ENCODE results near the gene SPAG7.

Gene SPAG7

DNA sequence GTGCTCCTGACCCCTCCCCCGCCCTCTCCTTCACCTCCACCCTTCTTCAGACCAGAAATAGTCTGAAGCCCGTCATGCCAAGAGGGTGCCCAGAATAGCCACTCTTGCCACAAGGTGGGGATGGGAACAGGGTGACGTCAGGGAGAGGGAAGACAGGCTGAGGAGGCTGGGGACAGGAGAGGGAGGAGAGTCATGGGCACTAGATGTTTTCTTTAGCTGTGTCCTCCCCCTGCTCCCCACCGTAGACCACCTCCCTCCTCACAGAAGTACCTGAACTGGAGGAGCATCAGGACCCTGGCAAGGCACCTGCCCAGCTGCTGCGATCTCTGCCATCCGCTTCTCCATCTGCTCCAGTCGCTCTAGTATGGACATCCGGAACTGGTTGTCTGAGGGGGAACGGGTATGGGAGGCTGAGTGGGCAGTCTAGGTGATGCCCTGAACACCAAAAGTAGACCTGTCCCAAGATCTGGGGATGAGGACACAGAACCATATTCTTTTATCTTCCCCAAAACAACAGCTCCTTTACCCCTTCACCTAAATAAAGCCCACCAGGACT lies 6.6 kb upstream of the SPAG7 start:
- no peak for DNase-seq (ENCODE audit: low read depth in 2 of 2)

DNA sequence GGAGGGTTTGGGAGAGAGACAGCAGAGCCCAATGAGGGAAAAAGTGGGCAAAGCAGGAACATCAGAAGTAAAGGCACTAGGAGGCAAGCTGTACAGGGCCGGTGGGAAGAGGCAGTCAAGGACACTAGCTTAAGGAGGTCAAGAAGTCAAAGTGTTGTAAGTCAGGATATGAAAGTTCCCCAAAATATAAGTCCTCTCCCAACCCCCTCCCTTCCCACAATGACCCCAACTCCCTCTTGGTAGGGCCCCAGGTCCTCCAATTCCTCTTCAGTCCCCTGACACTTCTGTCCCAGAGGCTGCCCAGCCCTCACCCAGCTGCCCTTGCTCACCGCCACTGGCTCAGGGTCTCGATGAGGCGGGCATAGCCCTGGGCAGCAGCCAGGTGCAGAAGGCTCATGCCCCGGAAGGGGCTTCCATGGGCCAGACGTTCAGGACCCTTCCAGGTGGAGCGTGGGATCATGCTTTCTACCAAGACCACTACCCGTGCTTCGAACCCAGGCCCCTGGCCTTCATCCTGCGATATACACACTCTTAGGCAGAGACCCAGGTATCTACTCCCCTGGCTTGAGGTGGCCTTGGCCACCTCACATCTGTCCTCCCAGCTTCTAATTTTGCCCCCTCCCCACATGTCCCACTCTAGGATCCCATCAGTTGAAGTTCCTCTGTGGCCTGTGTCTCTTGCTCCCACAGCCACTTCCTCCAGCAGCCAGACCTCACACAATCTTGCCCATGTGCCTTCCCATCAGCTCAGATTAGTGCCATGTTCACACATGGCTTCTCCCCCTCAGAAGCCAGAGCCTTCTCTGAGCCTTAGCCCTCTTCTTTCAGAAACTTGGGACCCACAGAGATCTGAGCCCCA lies 5.9 kb upstream of the SPAG7 start:
- DNase-seq (ENCODE audit: low read depth in 2 of 2): no peak

DNA sequence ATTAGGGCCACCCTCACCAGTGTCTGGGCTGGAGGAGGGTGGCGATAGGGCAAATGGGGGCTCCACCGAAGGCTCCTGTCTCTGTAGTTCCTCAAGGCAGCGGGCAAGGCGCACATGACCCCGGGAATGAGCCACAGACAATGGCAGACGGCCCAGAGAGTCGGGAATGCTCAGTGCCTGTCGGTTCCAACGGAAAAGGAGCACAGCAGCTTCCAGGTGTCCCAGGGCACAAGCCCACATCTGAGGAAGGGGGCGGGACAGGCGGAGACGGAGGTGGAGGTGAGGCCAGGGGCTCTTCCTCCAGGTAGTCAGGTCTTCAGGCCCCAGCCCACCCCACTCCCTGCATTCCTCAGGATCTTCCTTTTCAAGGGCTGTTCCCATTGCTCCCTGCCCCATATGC lies 5.1 kb upstream of the SPAG7 start:
- DNase-seq (ENCODE audit: low read depth in 2 of 2): no peak

DNA sequence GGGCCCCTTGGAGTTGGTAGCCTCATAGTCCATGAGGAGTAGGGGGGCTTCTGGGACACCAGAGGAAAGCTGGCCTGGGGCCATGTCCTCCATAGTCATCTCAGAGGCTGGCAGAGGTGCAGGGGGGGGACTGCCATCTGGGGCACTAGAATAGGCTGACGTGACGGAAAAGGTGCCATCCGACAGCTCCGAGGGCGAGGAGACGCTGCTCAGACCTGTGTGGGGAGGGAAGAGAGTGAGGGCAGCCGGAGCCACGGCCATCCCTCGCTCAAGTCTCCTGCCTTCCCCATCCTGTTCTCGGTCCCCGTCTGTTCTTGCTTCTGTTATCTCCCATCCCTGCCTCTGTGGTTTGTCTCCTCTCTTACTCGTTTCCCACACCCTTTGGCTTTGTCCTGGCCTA lies 4.7 kb upstream of the SPAG7 start:
- DNase-seq (ENCODE audit: low read depth in 2 of 2): no peak

DNA sequence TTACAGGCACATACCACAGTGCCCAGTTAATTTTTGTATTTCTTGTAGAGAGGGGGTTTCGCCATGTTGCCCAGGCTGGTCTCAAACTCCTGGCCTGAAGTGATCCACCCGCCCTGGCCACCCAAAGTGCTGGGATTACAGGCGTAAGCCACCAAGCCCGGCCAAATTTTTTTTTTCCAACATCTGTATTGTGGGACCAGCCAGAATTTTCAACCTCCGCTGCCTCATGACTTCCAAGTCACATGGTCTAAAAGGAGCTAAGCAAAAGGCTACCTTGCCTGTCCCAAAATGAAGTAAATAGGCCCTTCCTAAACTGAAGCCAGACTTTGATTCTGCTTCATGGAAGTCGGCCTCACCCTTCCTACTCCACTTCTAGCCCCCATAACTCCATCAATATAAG lies 4.2 kb upstream of the SPAG7 start:
- DNase-seq (ENCODE audit: low read depth in 2 of 2): no peak

DNA sequence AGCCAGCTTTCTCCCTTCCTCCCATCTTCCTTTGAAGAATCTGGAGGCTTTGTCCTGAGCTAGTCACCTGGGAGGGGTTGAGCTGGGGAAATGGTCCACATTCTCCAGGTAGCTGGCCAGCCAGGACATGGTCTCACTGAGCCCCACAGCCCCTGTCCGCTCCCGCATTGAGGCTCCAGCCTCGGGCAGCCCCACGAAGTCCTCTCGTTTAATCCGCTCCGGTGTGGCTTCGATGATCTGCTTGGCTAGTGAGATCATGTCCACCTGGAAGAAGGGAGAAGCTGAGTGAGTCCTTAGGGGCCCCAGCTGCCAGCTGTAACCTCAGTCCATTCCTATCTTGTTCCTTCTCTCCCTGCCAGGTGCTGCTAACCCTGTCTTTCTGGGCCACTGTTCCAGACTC lies 2.7 kb upstream of the SPAG7 start:
- DNase-seq (ENCODE audit: low read depth in 2 of 2): no peak

DNA sequence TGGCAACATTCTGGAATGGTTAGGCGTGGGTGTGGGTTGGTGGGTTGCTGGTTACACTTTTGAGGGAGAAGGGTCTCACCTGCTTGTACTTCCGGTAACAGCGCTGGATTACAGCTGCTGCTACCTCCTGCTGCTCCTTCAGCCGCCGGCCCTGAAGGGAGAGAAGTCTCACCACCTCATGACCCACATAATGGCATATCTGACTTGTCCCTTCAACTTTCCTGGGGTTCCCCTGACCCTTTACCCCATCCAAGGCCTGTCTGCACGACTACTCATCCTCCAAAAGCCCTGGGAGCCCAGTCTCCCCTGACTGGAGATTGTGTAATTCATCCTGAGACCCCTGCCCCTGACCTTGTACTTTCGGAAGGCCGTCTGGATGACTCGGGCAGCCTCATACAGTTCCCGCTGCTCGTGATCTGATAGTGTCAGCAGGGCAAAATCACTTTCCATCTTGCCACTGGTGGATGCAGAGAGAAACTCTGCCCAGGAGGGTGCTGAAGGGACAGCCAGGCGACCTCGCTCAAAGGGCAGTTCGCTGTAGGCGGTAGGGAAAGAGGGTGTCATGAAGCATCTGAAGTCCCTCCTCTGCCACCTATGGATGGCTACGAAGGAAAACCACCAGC lies 2.0 kb upstream of the SPAG7 start:
- DNase-seq (ENCODE audit: low read depth in 2 of 2): peak; percentile 23 to 30

DNA sequence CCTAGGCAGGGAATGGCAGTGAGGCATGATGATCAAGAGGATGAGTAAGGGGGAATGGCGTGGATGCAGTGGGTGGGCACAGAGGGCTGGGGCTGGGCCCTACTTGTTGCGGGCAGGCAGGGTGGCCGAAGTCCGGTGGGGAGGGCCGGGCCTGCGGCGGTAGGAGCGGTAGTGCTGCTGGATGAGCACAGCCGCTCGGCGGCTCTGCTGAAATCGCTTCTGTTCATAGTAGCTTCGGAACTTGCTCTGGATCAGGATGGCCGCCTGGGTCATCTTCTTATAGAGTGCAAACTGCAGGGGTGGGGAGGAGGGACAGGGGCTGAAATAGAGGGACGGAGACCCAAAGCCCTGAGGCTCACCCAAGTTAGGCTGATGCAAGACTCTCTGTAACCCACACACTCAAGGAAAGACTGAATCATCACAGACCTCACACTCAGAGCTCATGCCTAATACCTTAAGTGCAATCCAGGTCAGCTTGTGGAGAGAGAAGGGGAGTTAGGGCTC lies 1.5 kb upstream of the SPAG7 start:
- peak in 1 of 2 donors; percentile 23 for DNase-seq (ENCODE audit: low read depth in 2 of 2)

DNA sequence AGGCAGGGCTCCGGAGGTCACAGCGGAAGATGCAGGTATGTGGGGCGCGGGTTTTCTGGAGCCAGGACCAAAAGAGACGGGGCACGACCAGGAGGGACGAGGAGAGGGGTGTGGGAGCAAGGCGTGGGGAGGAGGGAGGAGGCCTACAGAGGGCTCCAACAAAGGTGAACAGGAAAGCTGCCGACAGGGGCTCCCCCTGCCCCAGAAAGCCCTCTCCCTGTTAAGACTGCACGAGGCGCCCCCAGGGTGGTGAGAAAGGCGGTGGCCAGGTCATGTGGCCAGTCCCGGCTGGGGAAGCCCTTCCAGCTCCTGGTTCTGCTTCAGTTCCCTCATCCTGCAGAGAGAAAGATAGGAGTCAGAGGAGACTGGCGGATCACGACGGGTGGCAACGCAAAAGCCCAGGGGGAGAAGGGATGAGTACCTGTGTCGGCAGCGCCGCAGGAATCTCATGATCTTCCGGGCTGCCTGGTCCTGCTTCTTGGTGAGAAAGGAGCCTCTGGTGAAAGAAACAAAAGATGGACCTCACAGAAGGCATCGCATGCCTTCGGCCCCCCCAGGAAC lies 949 bp upstream of the SPAG7 start:
- peak in 1 of 2 donors; percentile 34 for DNase-seq (ENCODE audit: low read depth in 2 of 2)

DNA sequence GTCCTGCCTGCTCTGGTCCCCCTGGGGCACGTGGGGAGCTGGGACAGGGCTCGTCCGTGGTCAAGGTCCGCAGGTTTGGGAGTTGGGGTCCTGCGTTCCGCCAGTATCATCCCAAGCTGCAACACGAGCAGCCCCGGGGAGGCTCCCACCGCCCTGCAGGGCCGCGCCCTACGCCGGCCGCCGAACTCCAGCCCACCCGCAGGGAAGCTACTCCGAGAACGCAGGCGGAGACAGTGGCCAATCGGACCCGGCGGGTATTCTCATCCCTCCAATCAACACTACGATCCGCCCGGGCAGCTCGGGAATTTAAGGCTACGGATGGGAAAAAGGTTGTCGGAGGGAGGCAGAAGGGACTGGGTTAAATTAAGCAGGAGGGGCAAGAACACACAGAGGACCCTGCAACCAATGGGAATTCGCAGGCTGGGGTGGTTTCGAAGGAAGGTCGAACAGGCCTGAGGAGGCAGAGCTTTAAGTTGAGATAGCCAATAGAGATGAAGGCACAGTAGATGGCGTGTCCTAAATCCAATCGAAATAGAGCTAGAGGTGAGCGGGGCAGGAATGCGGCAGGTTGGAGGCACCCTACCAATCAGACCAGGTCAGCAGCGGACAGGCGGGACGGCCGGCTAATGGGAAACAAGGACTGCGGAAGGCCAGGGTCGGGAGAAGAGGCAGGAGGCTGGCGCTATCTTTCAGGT lies 626 bp downstream of the SPAG7 start:
- DNase-seq (ENCODE audit: low read depth in 2 of 2): peak; percentile 80 to 81

DNA sequence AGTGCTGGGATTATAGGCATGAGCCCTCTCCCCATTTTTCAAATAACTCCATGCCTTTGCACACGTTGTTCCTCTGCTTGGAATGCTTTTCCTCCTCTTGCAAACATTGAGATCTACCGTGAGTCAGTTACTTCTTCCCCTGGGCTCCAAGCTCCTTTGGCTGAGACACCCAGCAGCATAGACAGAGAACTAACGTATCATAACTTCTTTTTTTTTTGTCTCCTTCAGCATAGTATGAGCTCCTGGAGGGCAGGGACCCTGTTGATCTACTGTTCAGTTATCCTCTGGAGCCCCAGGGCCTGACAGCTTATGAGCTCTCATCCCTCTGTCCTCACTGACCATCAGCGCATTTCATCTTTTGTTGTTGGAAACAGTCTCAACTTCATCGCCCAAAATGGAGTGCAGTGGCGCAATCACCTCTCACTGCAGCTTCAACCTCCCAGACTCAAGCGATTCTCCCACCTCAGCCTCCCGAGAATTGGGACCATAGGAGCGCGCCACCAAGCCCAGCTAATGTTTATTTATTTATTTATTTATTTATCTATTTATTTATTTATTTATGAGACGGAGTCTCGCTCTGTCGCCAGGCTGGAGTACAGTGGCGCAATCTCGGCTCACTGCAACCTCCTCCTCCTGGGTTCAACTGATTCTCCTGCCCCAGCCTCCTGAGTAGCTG lies 2.2 kb downstream of the SPAG7 start:
- no peak for DNase-seq (ENCODE audit: low read depth in 2 of 2)

DNA sequence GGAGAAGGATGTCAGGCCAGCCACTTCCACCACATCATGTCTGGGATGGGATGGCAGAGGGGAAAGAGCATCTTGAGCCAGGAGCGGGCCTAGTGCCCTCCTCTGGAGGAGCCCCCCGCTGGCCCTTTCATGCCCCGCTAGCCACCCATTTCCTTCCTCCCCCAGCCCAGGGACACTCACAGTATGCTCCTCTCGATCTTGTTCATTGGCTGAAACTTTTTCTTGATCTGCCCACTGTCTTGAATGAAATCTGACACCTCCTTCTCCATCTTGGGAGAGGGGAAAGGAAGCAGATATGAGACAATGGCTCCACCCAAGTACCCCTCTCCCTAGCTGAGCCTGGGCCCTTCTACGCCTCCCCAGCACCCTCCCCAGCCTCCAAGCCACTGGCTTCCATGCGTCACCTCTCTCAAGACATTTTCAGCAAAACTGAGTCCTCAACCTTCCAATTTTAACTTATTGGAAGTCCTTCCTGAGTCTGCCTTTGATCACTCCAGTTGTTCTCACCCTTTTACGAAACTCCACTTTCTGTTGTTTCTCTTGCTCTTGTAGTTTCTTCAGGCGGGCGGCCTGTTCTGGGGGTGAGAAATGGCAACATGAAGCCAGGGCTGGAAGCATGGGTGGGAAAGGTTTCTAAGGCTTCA lies 7.2 kb downstream of the SPAG7 start:
- no peak for DNase-seq (ENCODE audit: low read depth in 2 of 2)

DNA sequence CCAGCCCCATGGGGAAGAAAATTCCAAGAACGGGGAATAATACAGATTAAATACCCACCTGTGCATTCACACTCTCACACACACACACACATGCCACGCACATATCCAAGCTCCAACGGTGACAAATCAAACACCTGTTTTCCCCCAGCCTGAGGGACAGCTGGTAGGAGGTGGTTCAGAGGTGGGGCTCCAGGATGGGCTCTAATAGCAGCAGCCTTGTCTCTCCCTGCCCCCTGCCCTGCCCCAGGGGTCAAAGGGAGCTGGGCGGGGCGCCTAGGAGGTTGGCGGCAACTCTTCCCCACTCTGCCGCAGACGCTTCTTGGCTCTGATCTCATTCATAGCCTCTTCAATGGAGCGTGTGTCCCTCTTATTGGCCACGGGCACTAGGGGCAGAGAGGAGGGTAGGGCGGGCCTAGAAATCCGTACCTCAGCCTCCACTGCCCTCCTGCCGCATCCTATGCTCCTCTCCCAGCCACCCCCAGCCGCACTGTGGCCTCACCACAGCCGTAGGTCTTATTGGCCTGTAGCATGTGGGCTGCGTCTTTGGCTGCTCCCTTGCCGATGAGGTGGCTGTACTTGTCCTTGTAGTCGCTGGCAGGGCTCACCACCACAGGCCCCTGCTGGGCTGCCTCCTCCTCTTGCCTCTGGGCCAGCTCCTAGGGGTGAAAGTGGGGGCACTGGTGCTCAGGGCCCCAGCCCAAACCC lies 8.2 kb downstream of the SPAG7 start:
- DNase-seq (ENCODE audit: low read depth in 2 of 2): no peak

DNA sequence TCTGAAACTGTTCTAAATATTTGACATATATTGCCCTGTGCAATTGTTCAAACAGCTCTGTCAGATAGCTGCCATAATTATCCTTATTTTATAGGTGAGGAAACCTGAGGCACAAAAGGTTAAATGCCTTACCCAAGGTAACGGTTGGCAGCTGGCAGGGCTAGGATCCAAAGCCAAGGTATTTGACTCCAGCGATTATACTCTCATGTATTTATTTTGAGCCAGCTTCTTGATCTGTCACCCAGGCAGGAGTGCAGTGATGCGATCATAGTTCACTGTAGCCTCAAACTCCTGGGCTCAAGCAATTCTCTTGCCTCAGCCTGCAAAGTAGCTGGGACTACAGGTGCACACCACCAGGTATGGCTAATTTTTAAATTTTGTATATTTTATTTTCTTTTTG lies 9.5 kb downstream of the SPAG7 start:
- DNase-seq (ENCODE audit: low read depth in 2 of 2): no peak

DNA sequence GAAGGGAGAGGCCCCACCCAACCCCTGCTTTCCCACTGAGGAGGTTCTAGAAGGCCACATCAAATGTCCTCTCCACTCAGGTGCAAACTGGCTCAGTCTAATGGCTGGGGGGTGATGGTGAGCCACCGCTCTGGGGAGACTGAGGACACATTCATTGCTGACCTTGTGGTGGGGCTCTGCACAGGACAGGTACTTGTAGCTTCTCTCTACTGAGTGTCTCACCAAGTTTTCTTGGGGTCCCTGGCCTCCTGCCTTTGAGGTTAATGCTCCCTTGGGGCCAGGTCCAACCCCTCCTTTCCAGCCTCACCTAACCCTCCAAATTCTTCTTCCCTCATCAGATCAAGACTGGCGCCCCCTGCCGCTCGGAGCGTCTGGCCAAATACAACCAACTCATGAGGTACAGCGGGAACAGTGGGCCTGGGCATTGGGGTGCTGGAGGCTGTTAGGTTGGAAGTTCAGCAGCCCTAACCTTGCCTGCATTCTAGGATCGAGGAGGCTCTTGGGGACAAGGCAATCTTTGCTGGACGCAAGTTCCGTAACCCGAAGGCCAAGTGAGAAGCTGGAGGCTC lies 11.0 kb downstream of the SPAG7 start:
- DNase-seq (ENCODE audit: low read depth in 2 of 2): peak; percentile 26 to 29

DNA sequence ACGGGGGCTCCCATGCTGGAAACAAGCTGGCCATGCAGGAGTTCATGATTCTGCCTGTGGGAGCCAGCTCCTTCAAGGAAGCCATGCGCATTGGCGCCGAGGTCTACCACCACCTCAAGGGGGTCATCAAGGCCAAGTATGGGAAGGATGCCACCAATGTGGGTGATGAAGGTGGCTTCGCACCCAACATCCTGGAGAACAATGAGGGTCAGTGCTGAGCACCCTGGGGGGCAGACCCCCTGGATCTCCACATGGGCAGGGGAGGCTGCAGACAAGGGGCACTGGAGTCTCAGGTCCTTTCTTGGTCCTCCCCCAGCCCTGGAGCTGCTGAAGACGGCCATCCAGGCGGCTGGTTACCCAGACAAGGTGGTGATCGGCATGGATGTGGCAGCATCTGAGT lies 12.5 kb downstream of the SPAG7 start:
- no peak for DNase-seq (ENCODE audit: low read depth in 2 of 2)

DNA sequence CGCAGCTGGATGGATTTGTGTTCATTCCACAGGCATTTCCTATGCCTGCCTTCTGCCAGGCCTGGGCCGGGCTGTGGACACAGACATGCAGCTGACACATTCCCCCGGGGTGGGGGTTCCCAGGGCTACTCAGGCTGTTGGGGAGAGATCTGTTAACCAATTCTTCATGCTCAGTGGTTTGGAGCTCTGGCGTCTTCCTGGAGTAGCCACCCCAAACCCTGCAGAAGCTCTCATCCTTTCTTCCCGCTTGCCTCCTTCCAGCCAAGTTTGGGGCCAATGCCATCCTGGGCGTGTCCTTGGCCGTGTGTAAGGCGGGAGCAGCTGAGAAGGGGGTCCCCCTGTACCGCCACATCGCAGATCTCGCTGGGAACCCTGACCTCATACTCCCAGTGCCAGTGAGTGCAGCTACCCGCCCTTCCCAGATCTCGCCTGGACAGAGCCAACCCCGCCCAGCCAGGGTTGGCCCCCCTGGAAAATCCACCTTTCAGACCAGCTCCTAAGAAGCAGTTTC lies 14.1 kb downstream of the SPAG7 start:
- DNase-seq (ENCODE audit: low read depth in 2 of 2): no peak

DNA sequence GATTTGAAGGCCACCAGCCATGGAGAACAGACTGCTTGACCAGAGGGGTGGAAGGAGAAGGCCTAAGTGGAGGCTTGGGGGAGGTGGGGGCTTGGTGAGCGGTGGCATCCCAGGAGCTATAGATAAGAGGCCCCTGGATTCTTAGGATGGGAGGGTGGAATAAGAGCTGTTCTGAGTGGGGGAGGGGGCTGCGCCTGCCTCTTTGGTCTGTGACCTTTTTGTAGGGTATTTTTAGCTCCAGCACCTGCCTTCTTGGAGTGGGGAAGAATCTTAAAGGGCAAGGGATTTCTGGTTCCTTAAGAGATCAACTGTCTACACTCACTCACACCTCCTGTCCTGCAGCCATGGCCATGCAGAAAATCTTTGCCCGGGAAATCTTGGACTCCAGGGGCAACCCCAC lies 16.1 kb downstream of the SPAG7 start:
- no peak for DNase-seq (ENCODE audit: low read depth in 2 of 2)

DNA sequence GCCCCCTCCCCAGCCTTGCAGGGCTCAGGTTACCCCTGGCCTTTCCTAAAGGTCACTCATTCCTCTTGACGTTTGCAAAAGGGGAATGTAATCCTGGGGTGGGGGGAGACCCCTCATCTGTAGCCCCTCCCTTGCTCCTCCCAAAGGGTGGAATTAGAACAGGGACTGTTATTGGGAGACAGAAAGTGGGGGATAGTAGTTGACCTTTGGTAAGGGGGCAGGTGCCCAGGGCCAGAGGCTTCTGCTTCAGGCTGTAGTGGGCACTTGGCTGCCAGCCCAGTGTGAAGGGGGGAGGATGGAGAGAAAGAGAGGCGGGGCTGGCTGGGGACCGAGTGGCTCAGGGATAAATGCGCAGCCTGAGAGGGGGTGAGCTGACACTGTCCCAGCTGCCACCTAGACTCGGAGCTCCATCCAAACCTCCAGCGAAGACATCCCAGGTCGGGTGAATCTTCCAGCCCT lies 16.8 kb downstream of the SPAG7 start, which contains the start of gene ENO3:
ENO3 (plus strand) TSS at position 374 of the 459 bp plus-strand sequence. CDS start 711 bp downstream, outside the sequence.
- no peak for DNase-seq (ENCODE audit: low read depth in 2 of 2)
